Spleen (tissue), 11 donors: ENCODE data around the gene CD79A. TPM values are rescaled to one million over a fixed set of nuclear protein-coding genes. Genes with fewer than 3 reads are reported as not detected.
"Not testable (repeated sequence)": the region's sequence is repeated elsewhere in the genome, so short reads cannot be mapped to it uniquely, and the experiment has no call there.

Source experiments
- DNase-seq: peaks from one replicate; pipeline ENCODE4 v3.0.0-alpha.2; 2020
- H3K27ac ChIP-seq, 8 donors: fragments of 200-600 bp; sonication (generic) in 7 of 8; 1 replicate in 4 of 8; 2 replicates in 4 of 8; pipeline versions ENCODE4 v1.5.0 to v1.8.0; 2016 to 2021; ENCODE audit warnings: inconsistent platforms in 4 of 8, mild to moderate bottlenecking in 4 of 8, moderate library complexity in 1 of 8
- H3K27me3 ChIP-seq, 7 donors: fragments of 200-600 bp; sonication (generic) in 6 of 7; replicated peaks in 1 of 7; 1 replicate in 4 of 7; 2 replicates in 3 of 7; pipeline versions ENCODE4 v1.5.0 to v1.8.0; 2016 to 2021; ENCODE audit warnings: inconsistent platforms in 3 of 7, mild to moderate bottlenecking in 1 of 7
- H3K36me3 ChIP-seq, 6 donors: fragments of 200-600 bp; sonication (generic) in 5 of 6; 1 replicate in 4 of 6; 2 replicates in 2 of 6; pipeline versions ENCODE4 v1.5.0 to v1.8.0; 2016 to 2021; ENCODE audit warnings: inconsistent platforms in 2 of 6
- H3K4me1 ChIP-seq, 6 donors: fragments of 200-600 bp; sonication (generic) in 5 of 6; 1 replicate in 3 of 6; 2 replicates in 3 of 6; pipeline versions ENCODE4 v1.5.0 to v1.8.0; 2016 to 2021; ENCODE audit warnings: inconsistent platforms in 3 of 6
- H3K4me3 ChIP-seq, 8 donors: fragments of 200-600 bp; sonication (generic) in 7 of 8; 1 replicate in 4 of 8; 2 replicates in 4 of 8; pipeline versions ENCODE4 v1.5.0 to v1.8.0; 2016 to 2021; ENCODE audit warnings: inconsistent platforms in 4 of 8, mild to moderate bottlenecking in 4 of 8, moderate library complexity in 2 of 8
- H3K9me3 ChIP-seq, 8 donors: fragments of 200-600 bp; sonication (generic) in 7 of 8; 1 replicate in 4 of 8; 2 replicates in 4 of 8; pipeline versions ENCODE4 v1.5.0 to v1.8.0; 2016 to 2021; ENCODE audit warnings: inconsistent platforms in 4 of 8
- POLR2A ChIP-seq, 3 donors: fragments of 450-650 bp; IDR thresholded peaks; one replicate each; pipeline ENCODE4 v1.5.1; 2017; ENCODE audit warnings: antibody characterized with exemption in 3 of 3, mild to moderate bottlenecking in 1 of 3
- POLR2AphosphoS5 ChIP-seq, 3 donors: sonication (generic); formaldehyde crosslinking; IDR thresholded peaks; one replicate each; pipeline ENCODE4 v1.5.1; 2017; ENCODE audit warnings: antibody characterized with exemption in 3 of 3
- WGBS, 5 donors: extraction: QIAGEN DNeasy Blood & Tissue Kit in 3 of 5; methylation state at CpG; one replicate each; pipeline versions ENCODE4 v1.1.5 to v1.1.7; 2013 to 2018; 5-methylcytosine and 5-hydroxymethylcytosine counted together
- intact Hi-C: fragments of 100-400 bp; cut with DNase I; formaldehyde crosslinking; loops from one replicate; pipeline ENCODE4 v1.15.0; 2023; ENCODE audit warnings: low total_unique reads
- polyA plus RNA-seq, 3 donors: library from polyadenylated mRNA; stranded (reverse); fragments of 200-250 nt; gene quantifications; one replicate each; pipeline ENCODE4 v1.2.1, GENCODE V29; 2013
- total RNA-seq, 7 donors: library from RNA; depleted of rRNA in 3 of 7; stranded (reverse); fragments of >200 nt in 3 of 7; fragmentation: NEBNext Ultra II Directional in 4 of 7; extraction: Animal tissue kit (Norgen Biotek cat#: 25700) in 4 of 7; gene quantifications; one replicate each; pipeline versions ENCODE4 v1.1.0 to v1.2.1, GENCODE V29; 2016 to 2021
- TF ChIP-seq, protein P1 (sequence below), 11 experiments: fragments of 200-600 bp in 7 of 11; fragments of 450-650 bp in 4 of 11; sonication (generic) in 4 of 11; IDR thresholded peaks in 8 of 11; conservative IDR thresholded peaks in 3 of 11; 1 replicate in 7 of 11; 2 replicates in 4 of 11; pipeline versions ENCODE4 v1.4.0 to v1.8.0; 2016 to 2021; ENCODE audit warnings: antibody characterized with exemption in 11 of 11, inconsistent platforms in 4 of 11, mild to moderate bottlenecking in 1 of 11
- donor health status: healthy with polysubstance abuse.
- donor health status: DM: no; HTN: no; CAD: no; lungs with moderate emphysema.
- donor health status: DM: no; HTN: no; CAD: no.
- donor health status: Bipolar disorder and iron deficiency.
- donor health status: healthy.
- donor health status: DM: no; HTN: no; CAD: no.
- donor health status: DM: yes; HTN: yes; CAD: no.

The CD79A gene
- total and polyA plus RNA-seq, 10 donors = 222 to 1,033 (median 311) TPM

DNA sequence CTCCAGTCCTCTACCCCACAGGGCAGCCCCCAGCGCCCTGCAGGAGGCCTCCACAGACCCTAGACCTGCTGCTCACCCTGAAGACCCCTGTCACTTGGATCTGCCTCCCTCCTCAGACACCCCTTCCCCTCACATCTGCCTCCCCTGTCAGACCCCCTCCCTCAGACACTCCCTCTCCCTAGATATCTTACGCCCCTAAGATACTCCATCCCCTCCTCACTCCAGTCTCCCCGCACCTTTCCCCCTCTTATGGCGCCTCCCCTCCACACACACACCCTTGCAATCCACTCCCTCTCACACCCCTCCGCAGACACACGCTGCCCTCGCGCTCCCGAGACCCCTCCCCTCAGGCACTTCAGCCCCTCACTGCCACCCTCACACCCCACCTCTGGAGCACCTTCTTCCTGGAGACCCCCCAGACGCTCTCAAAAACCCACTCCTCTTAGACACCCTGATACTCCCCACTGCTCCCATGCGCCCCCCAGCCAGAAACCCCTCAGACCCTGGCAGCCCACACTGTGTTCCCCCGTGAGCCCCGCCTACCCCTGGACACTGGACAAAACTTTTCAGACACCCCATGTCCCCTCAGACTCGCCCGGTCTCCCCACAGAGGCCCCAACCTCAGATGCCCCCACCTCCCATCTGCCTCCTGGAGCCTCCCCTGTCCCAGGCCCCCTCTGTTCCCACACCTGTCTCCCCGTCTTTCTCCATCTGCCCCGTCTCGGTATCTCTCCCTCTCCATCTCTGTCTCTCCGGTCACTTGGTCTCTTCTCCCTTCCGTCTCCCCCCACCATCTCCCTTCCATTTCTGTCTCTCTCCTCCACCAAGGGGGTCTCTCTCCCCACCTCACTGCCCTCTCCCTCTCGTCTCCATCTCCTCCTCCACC is 36.7 kb downstream of the CD79A start:
- H3K27ac ChIP-seq = no peak overlapping the region
- H3K27me3 ChIP-seq = peaks cover 3 to 74% (median 56%) of the 10 kb centered on the region in 7 donors
- TF ChIP-seq POLR2AphosphoS5 (IDR thresholded peaks at IDR 0.05) = no peak
- no peak for TF ChIP-seq POLR2A (IDR thresholded peaks at IDR 0.05)
- TF ChIP-seq, protein P1, sequence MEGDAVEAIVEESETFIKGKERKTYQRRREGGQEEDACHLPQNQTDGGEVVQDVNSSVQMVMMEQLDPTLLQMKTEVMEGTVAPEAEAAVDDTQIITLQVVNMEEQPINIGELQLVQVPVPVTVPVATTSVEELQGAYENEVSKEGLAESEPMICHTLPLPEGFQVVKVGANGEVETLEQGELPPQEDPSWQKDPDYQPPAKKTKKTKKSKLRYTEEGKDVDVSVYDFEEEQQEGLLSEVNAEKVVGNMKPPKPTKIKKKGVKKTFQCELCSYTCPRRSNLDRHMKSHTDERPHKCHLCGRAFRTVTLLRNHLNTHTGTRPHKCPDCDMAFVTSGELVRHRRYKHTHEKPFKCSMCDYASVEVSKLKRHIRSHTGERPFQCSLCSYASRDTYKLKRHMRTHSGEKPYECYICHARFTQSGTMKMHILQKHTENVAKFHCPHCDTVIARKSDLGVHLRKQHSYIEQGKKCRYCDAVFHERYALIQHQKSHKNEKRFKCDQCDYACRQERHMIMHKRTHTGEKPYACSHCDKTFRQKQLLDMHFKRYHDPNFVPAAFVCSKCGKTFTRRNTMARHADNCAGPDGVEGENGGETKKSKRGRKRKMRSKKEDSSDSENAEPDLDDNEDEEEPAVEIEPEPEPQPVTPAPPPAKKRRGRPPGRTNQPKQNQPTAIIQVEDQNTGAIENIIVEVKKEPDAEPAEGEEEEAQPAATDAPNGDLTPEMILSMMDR (IDR thresholded peaks at IDR 0.05 in 8 of 11, conservative IDR thresholded peaks at IDR 0.05 in 3 of 11) = no peak
- H3K36me3 ChIP-seq = no peaks in the 10 kb centered on the region
- 11 to 15% (median 12%) methylated on average over 21 of the region's 21 CpGs for WGBS, 5 donors
- no peak overlapping the region for H3K4me3 ChIP-seq
- intact Hi-C loops = no loop called here
- H3K9me3 ChIP-seq = no peaks in the 10 kb centered on the region
- no peak for DNase-seq
- peaks cover 0 to 63% (median 30%) of the 10 kb centered on the region in 6 donors for H3K4me1 ChIP-seq

DNA sequence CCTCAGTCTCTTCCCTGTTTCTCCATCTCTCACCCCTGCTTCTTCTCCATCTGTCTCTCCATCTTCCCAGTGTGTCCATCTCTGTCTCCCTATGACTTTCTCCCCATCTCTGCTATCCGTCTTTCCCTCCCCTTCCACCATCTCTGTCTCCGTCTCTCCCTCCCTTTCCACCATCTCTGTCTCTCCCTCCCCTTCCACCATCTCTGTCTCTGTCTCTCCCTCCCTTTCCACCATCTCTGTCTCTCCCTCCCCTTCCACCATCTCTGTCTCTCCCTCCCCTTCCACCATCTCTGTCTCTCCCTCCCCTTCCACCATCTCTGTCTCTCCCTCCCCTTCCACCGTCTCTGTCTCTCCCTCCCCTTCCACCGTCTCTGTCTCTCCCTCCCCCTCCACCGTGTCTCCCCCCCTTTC is 37.4 kb downstream of the CD79A start:
- peaks cover 0 to 63% (median 30%) of the 10 kb centered on the region in 6 donors for H3K4me1 ChIP-seq
- DNase-seq, intact Hi-C loops, H3K36me3 ChIP-seq, H3K27ac ChIP-seq, H3K4me3 ChIP-seq, H3K9me3 ChIP-seq: not testable (repeated sequence)
- WGBS, 5 donors = 2 to 19% (median 9%) methylated on average over 2 to 5 of the region's 5 CpGs
- H3K27me3 ChIP-seq = peaks cover 3 to 74% (median 56%) of the 10 kb centered on the region in 7 donors

DNA sequence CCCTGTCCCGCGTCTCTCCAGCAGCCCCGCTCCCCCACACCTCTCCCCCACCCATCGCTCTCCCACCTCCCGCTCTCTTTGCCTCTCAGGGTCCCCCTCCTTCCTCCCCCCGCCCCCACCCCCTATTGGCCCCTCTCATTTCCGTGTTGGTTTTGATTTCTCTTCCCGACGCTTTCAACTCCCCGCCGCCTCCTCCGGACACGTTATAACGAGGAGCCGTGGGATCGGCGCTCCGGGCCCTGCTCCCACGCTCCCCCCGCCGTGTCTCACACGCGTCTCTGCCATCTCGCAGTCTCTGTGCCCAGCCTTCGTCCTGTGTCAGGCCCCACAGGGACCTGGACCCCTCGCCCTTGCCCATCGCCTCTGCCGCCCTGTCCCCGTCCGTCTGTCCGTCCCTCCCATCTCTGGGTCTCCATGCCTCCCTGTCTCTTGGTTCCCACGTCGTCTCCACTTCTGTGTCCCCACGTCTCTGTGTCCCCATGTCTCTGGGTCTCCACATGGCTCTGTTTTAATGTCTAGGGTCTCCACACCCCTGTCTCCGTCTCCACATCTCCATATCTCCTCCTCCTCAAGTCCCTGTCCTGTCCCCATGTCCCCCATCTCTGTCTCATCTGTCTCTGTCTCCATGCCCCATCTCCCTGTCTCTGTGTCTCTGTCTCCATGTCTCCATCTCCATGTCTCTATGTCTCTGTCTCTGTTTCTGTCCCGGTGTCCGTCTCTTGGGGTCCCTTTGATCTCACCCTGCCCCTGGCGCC is 38.1 kb downstream of the CD79A start:
- peaks cover 0 to 62% (median 30%) of the 10 kb centered on the region in 6 donors for H3K4me1 ChIP-seq
- peak in 1 of 3 donors; percentile 49 for TF ChIP-seq POLR2AphosphoS5 (IDR thresholded peaks at IDR 0.05)
- TF ChIP-seq POLR2A (IDR thresholded peaks at IDR 0.05) = no peak
- 5 to 8% (median 6%) methylated on average over 37 to 38 of the region's 38 CpGs for whole genome bisulfite sequencing, 5 donors
- no peaks in the 10 kb centered on the region for H3K36me3 ChIP-seq
- no peaks in the 10 kb centered on the region for H3K9me3 ChIP-seq
- peaks cover 3 to 77% (median 56%) of the 10 kb centered on the region in 7 donors for H3K27me3 ChIP-seq
- peak overlapping the region in 1 of 8 donors; percentile 51 for H3K4me3 ChIP-seq
- H3K27ac ChIP-seq = no peak overlapping the region
- intact Hi-C loops = no loop called here
- DNase-seq = no peak

DNA sequence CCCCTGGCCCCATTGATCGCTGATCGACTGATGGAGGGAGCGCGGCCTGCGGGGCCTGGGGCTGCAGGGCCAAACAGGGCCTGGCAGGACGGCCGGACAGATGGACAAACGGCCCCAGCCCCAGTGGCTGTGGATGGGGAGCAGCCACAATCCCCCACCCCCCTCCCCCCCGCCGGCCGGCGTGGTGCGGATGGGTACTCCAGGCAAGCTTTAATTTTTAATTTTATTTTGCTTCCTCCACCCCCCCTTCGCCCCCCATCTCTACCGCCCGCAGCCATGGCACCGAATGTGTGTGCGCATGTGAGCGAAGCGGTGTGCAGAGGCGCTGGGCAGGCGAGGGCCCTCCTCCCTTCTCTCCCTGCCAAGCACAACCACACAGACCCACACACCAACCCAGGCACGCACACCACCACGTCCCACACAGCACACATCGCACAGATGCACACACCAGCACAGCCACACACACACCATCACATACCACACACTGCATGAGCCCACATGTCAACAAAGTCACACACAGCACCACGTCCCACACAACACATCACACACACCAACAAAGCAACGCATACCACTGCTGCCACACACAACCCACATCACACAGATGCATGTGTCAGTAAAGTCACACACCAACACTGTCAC is 38.8 kb downstream of the CD79A start:
- H3K4me3 ChIP-seq = peak overlapping the region in 1 of 8 donors; percentile 51
- no peaks in the 10 kb centered on the region for H3K36me3 ChIP-seq
- H3K27ac ChIP-seq = no peak overlapping the region
- DNase-seq = no peak
- peaks cover 0 to 60% (median 32%) of the 10 kb centered on the region in 6 donors for H3K4me1 ChIP-seq
- TF ChIP-seq POLR2AphosphoS5 (IDR thresholded peaks at IDR 0.05) (peak in 1 of 3 donors; percentile 27), POLR2A (IDR thresholded peaks at IDR 0.05) (no peak)
- TF ChIP-seq, protein P1 (IDR thresholded peaks at IDR 0.05 in 8 of 11, conservative IDR thresholded peaks at IDR 0.05 in 3 of 11) = no peak
- intact Hi-C loops = no loop called here
- WGBS, 5 donors = 26 to 43% (median 33%) methylated on average over 22 to 27 of the region's 27 CpGs
- H3K9me3 ChIP-seq = no peaks in the 10 kb centered on the region
- peaks cover 3 to 84% (median 62%) of the 10 kb centered on the region in 7 donors for H3K27me3 ChIP-seq
